ENCODE data around the gene MAP2. TPM values are rescaled to one million over a fixed set of nuclear protein-coding genes. Genes with fewer than 3 reads are reported as not detected.

MAP2 gene
- total and polyA plus RNA-seq, 2 experiments from 2014 or later = 2.9 to 4.4 TPM

- TF ChIP-seq, protein P1, sequence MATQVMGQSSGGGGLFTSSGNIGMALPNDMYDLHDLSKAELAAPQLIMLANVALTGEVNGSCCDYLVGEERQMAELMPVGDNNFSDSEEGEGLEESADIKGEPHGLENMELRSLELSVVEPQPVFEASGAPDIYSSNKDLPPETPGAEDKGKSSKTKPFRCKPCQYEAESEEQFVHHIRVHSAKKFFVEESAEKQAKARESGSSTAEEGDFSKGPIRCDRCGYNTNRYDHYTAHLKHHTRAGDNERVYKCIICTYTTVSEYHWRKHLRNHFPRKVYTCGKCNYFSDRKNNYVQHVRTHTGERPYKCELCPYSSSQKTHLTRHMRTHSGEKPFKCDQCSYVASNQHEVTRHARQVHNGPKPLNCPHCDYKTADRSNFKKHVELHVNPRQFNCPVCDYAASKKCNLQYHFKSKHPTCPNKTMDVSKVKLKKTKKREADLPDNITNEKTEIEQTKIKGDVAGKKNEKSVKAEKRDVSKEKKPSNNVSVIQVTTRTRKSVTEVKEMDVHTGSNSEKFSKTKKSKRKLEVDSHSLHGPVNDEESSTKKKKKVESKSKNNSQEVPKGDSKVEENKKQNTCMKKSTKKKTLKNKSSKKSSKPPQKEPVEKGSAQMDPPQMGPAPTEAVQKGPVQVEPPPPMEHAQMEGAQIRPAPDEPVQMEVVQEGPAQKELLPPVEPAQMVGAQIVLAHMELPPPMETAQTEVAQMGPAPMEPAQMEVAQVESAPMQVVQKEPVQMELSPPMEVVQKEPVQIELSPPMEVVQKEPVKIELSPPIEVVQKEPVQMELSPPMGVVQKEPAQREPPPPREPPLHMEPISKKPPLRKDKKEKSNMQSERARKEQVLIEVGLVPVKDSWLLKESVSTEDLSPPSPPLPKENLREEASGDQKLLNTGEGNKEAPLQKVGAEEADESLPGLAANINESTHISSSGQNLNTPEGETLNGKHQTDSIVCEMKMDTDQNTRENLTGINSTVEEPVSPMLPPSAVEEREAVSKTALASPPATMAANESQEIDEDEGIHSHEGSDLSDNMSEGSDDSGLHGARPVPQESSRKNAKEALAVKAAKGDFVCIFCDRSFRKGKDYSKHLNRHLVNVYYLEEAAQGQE (IDR thresholded peaks at IDR 0.05; ENCODE audit: unreplicated experiment) = no peak
- TF ChIP-seq JUNB (IDR thresholded peaks at IDR 0.05; ENCODE audit: unreplicated experiment) (no peak), POLR2AphosphoS5 (IDR thresholded peaks at IDR 0.05; ENCODE audit: low read depth) (no peak), ZNF331 (CRISPR knock-in tag; IDR thresholded peaks at IDR 0.05; ENCODE audit: low read depth) (no peak), ETS1 (IDR thresholded peaks at IDR 0.05) (no peak), NANOG (IDR thresholded peaks at IDR 0.05; ENCODE audit: borderline replicate concordance) (no peak), EZH2phosphoT487 (IDR thresholded peaks at IDR 0.05; ENCODE audit: unreplicated experiment) (no peak)
- TF ChIP-seq, protein P2, sequence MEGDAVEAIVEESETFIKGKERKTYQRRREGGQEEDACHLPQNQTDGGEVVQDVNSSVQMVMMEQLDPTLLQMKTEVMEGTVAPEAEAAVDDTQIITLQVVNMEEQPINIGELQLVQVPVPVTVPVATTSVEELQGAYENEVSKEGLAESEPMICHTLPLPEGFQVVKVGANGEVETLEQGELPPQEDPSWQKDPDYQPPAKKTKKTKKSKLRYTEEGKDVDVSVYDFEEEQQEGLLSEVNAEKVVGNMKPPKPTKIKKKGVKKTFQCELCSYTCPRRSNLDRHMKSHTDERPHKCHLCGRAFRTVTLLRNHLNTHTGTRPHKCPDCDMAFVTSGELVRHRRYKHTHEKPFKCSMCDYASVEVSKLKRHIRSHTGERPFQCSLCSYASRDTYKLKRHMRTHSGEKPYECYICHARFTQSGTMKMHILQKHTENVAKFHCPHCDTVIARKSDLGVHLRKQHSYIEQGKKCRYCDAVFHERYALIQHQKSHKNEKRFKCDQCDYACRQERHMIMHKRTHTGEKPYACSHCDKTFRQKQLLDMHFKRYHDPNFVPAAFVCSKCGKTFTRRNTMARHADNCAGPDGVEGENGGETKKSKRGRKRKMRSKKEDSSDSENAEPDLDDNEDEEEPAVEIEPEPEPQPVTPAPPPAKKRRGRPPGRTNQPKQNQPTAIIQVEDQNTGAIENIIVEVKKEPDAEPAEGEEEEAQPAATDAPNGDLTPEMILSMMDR (conservative IDR thresholded peaks at IDR 0.05; ENCODE audit: low read depth in 2 of 2) = no peak
Measured at GRCh38 chr2:209579230-209579749, 155.4 kb downstream of the MAP2 start (continued).

GRCh38 chr2:209581040-209581439 is 157.2 kb downstream of the MAP2 start:
- Histone ChIP-seq H3K27ac (ENCODE audit: low read depth) (no peak overlapping the region), H3K36me3 (ENCODE audit: insufficient read depth) (no peaks in the 10 kb centered on the region), H3F3A (replicated peaks; ENCODE audit: low read depth) (no peaks in the 10 kb centered on the region), H3K9me2 (ENCODE audit: insufficient read depth) (no peaks in the 10 kb centered on the region), H3K4me1 (ENCODE audit: insufficient read depth) (peaks cover 16% of the 10 kb centered on the region; the same call in 1 of the 2 replicates), H3K4me3 (no peak overlapping the region), H4K20me1 (replicated peaks; ENCODE audit: insufficient read depth) (no peaks in the 10 kb centered on the region), H3K27me3 (ENCODE audit: insufficient read depth) (no peaks in the 10 kb centered on the region), H3K79me2 (replicated peaks; ENCODE audit: insufficient read depth) (no peaks in the 10 kb centered on the region), H3K4me2 (no peak overlapping the region), H2AFZ (no peak overlapping the region)
- Mint-ChIP-seq H3K9me3 (no peaks in the 10 kb centered on the region), H3K27me3 (ENCODE audit: insufficient read depth, low read depth, poor library complexity) (peaks cover 2% of the 10 kb centered on the region), H3K4me3 (no peak overlapping the region), H3K36me3 (ENCODE audit: low read depth) (no peaks in the 10 kb centered on the region), H3K27ac (no peak overlapping the region), H3K4me1 (peaks cover 30% of the 10 kb centered on the region)
- no peak for ATAC-seq
- DNase-seq (ENCODE audit: low spot score) = no peak
- TF ChIP-seq JUNB (IDR thresholded peaks at IDR 0.05; ENCODE audit: unreplicated experiment) (no peak), ZNF462 (CRISPR knock-in tag; IDR thresholded peaks at IDR 0.05) (no peak), ZNF114 (CRISPR knock-in tag; IDR thresholded peaks at IDR 0.05) (no peak)
- TF ChIP-seq, protein P2 (conservative IDR thresholded peaks at IDR 0.05; ENCODE audit: low read depth in 2 of 2) = no peak

All from GM23338 (cell line).